Choroid plexus epithelial cell (primary cell): ENCODE data around the gene CNNM2.

Source experiments
- DNase-seq: peaks from one replicate; pipeline ENCODE4 v3.0.0-alpha.2; 2010; ENCODE audit warnings: low read depth
- H3K4me3 ChIP-seq: 2 replicates; pipeline ENCODE4 v1.5.1; 2011; ENCODE audit warnings: low read depth, mild to moderate bottlenecking, control low read depth, low read length, moderate library complexity
- CTCF ChIP-seq: conservative IDR thresholded peaks from 2 replicates; pipeline ENCODE4 v1.5.1; 2011; ENCODE audit warnings: low read depth, mild to moderate bottlenecking, control low read depth, inconsistent platforms, low read length, moderate library complexity

The CNNM2 gene

GRCh38 chr10:102878629-102879028 lies 39.5 kb upstream of the CNNM2 start:
- H3K4me3 ChIP-seq = no peak overlapping the region
- no peak for TF ChIP-seq CTCF
- DNase-seq = no peak

GRCh38 chr10:102880256-102880655 lies 37.8 kb upstream of the CNNM2 start:
- TF ChIP-seq CTCF = no peak
- DNase-seq = no peak
- no peak overlapping the region for H3K4me3 ChIP-seq

GRCh38 chr10:102888048-102888447 lies 30.0 kb upstream of the CNNM2 start:
- TF ChIP-seq CTCF = no peak
- H3K4me3 ChIP-seq = no peak overlapping the region
- DNase-seq = no peak

- TF ChIP-seq CTCF = no peak
- no peak for DNase-seq
- H3K4me3 ChIP-seq = no peak overlapping the region
Measured at GRCh38 chr10:102894466-102895213, 23.5 kb upstream of the CNNM2 start.

- no peak overlapping the region for H3K4me3 ChIP-seq
- DNase-seq = no peak
- TF ChIP-seq CTCF = no peak
Measured at GRCh38 chr10:102900006-102900405, 18.1 kb upstream of the CNNM2 start.

- DNase-seq = no peak
- no peak for TF ChIP-seq CTCF
- no peak overlapping the region for H3K4me3 ChIP-seq
Measured at GRCh38 chr10:102904346-102904745, 13.7 kb upstream of the CNNM2 start.

- TF ChIP-seq CTCF = no peak
- no peak overlapping the region for H3K4me3 ChIP-seq
- no peak for DNase-seq
Measured at GRCh38 chr10:102906507-102906906, 11.6 kb upstream of the CNNM2 start.
